GM21723 (cell line): ENCODE data around the gene GAS2L3.
"Not testable (repeated sequence)": the region's sequence is repeated elsewhere in the genome, so short reads cannot be mapped to it uniquely, and the experiment has no call there.

Source experiments
- ATAC-seq: cut with Tn5 transposase; IDR thresholded peaks from one replicate; pipeline ENCODE4 v1.9.1; 2021; ENCODE audit warnings: mild to moderate bottlenecking, moderate library complexity; ENCODE audit not compliant: unreplicated experiment

GAS2L3 gene

DNA sequence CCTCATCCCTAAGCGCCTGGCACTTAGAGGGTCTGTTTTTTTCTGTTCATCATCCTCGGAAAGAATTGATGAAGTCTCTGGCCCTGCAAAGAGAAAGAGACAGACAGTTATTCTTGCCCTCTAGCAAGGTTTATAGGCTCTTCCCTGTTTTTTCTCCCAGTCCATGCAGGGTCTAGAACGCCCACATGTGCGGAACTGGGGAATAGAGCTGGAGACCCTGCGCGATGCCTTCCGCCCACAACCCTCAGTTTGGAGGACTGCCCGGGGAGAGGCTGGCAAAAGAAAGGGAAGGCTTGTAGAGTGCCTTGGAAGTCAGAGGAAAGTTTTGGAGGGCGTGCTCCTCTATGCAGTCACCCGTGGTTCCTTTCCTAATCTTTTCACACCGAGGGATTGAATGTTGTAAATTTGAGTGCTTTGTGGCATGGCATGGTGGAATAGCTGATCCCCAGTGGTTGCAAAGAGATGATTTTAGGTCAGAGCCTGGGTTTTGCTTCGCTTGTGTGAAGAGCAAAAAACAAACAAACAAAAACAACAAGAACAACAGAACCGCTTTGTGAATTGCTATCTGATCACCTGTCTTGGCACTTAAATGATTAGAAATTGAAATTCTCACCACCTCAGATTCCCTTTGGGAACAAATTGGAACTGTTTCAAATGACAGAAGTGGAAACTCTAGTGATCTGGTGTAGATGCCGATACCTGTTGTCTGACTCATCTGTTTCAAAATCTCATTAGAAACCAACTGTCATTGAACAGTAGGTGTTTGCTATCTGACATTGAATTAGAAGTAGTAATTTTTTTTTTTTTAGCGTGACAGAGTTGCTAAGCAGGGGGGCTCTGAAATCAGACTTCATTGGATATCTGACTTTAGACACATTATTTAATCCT lies 947 bp downstream of the GAS2L3 start:
- ATAC-seq, result peak; percentile 6

DNA sequence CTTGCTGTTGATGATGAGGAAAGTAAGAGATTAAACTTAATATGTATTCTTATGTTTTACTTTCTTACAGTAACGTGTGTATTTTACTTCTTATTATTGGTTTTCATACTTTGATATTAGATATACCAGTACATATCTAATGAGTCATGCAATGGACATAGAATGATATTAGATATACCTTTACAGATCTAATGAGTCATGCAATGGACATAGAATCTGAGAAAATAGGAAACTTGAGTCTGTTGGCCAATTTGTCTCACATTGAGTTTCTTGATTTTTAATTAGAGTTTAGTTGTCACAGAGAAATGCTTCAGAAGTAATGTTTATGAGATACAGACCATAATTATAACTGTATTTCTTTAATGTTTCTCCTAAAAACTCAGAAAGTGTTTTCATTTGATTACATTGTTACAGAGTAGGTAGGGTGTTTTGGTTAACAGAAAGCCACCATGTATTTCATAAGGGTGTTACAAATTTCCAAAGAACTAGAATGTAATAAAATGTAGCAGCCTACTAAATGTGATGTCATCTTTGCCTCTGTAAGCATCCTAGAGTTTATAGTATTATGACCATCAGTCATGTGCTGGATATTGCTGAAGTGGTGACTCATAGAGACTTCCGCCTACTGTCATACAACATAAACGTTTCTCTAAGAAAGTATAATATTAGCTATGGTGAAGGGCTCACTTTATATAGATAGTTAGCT lies 3.0 kb downstream of the GAS2L3 start:
- ATAC-seq, result no peak

DNA sequence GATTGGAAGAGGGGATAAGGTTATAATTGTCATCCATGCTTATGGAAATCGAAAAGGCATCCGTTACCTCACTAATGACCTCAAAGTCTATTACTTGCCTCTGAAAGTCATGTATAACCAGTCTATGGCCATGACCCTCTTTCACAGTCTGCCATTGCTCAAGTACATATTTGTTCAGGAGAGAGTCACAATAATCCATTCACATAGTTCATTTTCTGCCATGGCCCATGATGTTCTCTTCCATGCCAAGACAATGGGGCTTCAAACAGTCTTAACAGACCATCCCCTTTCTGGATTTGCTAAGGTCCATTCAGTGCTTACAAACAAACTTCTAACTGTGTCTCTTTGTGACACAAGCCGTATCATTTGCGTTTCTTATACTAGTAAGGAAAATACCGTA lies 5.4 kb downstream of the GAS2L3 start:
- ATAC-seq, result no peak

- ATAC-seq, result no peak
Observed at GRCh38 chr12:100579844-100580243, 6.4 kb downstream of the GAS2L3 start.

- no peak for ATAC-seq
Observed at GRCh38 chr12:100584256-100584655, 10.8 kb downstream of the GAS2L3 start.

DNA sequence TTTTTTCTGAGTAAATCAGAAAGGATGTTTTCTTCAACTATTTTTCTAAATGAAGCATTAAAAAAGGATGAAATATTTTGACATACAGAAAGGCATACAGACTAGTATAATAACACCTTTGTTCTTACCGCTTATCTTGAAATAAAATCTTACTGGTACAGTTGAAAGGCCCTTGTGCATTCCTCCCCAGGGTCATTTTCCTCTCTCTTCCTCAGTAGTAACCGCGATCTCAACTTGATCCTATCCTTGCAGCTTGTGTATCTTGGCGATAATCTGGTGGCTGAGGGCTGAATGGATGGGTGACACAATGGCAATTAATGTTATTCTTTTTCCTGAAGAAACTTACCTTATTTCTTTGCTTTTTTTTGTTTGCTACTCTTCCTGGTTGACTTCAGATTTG lies 18.5 kb downstream of the GAS2L3 start:
- no peak for ATAC-seq

GRCh38 chr12:100593490-100593889 lies 20.0 kb downstream of the GAS2L3 start:
- no peak for ATAC-seq

DNA sequence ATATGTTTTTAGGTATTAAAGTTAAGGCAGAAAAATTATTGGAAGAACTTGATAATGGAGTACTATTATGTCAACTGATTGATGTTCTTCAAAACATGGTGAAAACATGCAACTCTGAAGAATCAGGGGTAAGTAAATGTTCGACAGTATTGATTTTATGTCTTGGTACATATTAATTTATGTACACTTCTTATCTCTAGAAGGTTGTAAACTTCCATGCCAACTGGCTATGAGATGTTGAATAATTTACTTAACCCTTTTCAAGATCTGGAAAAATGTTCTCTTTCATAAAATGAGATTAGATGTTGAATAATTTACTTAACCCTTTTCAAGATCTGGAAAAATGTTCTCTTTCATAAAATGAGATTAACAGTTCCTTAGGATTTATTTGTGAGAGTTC lies 28.1 kb downstream of the GAS2L3 start:
- no peak for ATAC-seq

GRCh38 chr12:100602997-100603396 lies 29.5 kb downstream of the GAS2L3 start:
- ATAC-seq, result not testable (repeated sequence)

DNA sequence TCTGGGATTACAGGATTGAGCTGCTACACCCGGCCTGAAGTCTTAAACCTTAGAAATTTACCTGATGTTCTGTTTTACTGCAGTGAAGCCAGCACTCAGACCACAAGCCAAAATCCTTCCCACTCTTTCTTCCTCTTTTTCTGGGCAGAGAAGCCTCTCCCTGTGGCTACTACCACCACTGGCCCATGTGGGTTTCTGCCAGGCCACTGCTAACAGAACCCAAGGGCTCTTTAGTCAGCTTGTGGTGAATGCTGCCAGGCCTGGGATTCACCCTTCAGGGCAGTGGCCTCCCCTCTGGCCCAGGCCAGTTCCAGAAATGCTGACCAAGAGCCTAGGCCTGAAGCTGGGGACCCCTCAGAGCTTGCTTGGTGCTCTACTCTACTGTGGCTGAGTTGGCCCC lies 35.3 kb downstream of the GAS2L3 start:
- ATAC-seq, result no peak

DNA sequence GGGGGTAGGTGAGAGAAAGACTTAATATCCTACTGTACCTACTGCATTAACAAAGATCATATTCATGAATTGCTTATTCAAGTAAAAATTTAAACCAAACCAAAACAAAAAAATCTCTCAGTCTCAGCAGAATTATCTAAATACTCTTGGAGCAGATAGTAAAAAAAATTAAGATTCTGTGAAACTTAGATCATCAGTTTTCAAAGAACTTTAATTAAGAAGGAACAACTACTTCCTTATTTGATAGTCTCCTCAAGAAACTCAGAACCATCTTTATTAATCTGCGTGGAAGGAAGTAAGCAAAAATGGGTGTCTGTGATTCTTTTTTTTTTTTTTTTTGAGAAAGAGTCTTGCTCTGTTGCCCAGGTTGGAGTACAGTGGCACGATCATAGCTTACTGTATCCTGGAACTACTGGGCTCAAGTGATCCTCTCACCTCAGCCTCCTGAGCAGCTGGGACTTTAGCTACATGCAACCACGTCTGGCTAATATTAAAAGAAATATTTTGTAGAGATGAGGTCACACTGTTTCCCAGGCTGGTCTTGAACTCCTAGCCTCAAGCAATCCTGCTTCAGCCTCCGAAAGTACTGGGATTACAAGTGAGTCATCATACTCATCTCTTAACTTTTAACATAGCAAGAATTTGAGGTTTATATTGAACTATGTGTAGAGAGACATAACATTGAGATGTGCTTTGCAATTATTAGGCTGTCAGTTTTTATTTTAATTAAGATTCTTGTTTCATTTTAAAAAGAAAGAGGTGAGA lies 37.4 kb downstream of the GAS2L3 start:
- ATAC-seq, result no peak

GRCh38 chr12:100612606-100613005 lies 39.1 kb downstream of the GAS2L3 start:
- ATAC-seq, result no peak

- ATAC-seq, result no peak
Observed at GRCh38 chr12:100624571-100624970, 51.1 kb downstream of the GAS2L3 start.

DNA sequence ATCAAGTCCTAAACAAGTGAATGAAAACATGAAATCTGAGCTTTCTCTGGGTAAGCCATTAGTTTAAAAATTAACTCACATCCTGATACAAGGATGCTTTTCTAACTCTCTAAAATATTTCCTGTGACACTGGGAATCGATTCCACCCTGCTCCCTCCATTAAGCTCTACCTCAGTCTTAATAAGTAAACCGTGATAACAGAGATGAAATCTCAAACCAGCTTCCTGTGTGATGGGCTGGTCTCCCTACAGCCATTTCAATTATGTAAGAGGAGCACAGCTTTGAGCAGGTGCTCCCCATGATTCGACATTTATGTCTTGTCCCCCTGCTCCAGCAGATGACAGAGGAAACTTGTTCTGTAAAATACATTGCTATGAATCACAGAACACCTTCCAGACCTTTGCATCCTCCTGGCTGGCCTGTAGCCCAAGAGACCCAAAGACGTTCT lies 59.0 kb downstream of the GAS2L3 start:
- no peak for ATAC-seq

- not testable (repeated sequence) for ATAC-seq
Observed at GRCh38 chr12:100633082-100633785, 59.8 kb downstream of the GAS2L3 start.

- ATAC-seq, result no peak
Observed at GRCh38 chr12:100643246-100643645, 69.8 kb downstream of the GAS2L3 start.

DNA sequence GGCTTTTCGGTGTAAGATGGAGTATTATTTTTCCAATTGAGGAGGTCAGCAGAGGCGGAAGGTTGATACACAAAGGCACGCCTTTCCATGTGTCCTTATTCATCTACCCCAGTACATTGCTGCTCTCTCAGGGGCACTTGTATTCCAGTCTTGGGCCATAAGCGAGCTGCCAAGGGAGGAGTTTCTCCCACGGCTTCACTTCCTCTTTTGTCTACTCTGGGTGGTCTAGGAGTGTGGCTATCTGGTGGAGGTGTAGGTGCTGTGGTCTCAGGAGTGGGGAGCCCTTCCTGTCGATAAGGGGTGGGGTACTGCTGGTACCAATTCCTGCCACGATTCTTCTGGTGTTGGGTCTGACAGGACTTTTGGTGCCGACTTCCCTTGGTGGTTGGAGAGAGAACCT lies 73.4 kb downstream of the GAS2L3 start:
- no peak for ATAC-seq

- ATAC-seq, result no peak
Observed at GRCh38 chr12:100651108-100651507, 77.6 kb downstream of the GAS2L3 start.

DNA sequence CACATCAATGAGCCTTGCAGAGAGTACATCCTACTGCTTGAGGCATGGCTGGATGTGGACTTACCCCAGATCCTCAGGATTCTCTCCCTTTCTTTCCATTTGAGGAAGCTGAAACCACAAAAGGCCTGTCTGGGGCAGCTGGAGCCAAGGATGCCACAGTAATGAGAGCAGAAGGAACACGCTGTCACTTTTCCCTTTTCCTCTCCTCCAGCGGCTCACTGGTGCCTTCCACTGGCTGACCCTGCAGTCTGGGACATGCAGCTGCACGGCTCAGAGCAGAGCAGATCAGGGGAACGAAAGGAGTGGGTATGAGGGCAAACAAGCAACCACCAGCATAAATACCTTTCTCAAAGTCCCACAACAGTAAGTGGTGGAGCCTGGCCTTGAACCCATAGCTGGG lies 78.2 kb downstream of the GAS2L3 start:
- ATAC-seq, result no peak

DNA sequence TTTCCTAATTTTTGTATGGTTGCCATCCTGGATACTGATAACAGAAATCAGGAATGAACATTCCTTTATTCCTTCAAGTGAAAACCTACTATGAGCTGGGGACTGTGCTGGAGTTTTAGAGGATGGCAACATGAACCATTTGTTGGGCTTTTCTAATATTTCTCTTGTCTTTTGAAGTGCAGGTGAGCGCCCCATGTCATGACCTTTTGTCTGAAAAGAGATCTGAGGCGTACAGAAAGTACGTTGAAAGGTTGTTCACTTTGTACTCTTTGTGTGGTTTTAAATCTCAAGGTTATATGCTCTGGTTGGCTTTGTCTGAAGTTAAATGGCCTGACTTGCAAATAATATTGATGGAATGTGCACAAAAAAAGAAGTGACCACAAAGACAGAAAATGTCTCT lies 79.0 kb downstream of the GAS2L3 start:
- ATAC-seq, result no peak

GRCh38 chr12:100656141-100656540 lies 82.7 kb downstream of the GAS2L3 start:
- no peak for ATAC-seq
